HG03064 (cell line): ENCODE results near the gene RFTN1.

ENCODE experiments used
- ATAC-seq: cut with Tn5 transposase; IDR thresholded peaks from one replicate; pipeline ENCODE4 v1.9.1; 2021; ENCODE audit warnings: low read depth; ENCODE audit not compliant: unreplicated experiment

The RFTN1 gene

DNA sequence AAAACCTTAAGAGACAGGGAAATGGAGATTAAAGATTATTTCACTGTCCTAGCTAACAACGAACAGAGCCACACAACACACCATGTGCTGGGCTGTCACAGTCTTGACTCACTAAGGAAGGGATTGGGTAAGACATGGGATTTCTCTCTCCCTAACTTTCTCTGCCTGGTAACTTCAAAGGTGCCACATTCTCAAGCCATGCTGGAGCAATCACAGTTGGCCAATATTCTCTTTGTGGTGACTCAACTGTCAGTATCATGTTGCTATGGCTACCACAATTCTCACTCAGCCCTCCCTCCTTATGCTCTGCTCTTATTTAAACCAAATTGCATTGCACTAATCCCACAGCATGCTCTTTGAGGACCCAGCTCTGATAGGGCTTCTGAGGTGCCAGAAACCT is 174.5 kb downstream of the RFTN1 start:
- no peak for ATAC-seq

DNA sequence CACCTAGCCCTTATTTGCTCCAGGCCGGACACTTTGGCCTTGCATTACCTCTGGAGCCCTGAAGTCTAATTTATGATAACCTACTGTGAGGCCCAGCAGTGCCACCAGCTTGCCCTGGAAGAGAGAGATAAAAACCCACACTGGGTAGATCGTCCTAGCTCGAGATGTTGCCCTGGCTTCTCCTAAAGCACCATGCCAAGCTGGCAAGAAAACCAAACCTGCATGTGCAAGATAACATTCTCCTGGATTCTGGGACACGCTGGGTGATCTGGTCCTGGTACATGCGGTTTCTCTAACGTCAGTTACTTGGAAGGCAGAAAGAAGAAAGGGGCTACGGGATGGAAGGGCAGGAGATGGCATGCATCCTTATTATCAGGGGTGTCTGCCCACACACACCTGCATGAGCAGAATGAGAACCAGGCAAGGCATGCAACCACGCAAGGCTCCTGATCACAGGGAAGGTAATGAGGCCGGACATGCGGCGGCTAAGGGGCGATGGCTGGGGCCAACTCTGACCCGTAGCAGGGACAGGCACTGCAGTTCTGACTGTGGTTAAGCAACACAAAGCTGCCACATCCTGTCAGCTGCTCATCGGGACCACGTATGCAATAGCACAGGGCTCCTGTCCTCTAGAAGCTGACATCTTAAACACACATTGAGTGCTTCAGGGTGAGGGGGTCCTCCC is 175.5 kb downstream of the RFTN1 start:
- ATAC-seq, result peak; percentile 96

DNA sequence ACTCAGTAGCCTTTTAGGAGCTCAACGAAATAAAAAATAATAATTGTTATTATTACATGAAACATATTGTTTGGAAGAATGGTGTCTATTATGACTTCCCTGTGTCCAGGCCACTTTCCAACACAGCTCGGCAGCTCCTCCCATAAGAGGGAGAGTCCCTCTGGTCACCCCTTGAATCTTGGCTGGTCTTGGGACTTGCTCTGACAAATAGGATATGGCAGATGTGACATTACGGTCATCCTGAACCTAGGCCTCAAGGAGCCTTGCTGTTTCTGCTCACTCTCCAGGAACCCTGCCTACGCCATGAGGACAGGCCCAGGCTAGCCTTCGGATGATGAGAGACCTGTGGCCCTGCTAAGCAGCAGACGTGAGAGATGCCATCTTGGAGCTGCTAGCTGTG is 176.7 kb downstream of the RFTN1 start:
- ATAC-seq, result no peak

DNA sequence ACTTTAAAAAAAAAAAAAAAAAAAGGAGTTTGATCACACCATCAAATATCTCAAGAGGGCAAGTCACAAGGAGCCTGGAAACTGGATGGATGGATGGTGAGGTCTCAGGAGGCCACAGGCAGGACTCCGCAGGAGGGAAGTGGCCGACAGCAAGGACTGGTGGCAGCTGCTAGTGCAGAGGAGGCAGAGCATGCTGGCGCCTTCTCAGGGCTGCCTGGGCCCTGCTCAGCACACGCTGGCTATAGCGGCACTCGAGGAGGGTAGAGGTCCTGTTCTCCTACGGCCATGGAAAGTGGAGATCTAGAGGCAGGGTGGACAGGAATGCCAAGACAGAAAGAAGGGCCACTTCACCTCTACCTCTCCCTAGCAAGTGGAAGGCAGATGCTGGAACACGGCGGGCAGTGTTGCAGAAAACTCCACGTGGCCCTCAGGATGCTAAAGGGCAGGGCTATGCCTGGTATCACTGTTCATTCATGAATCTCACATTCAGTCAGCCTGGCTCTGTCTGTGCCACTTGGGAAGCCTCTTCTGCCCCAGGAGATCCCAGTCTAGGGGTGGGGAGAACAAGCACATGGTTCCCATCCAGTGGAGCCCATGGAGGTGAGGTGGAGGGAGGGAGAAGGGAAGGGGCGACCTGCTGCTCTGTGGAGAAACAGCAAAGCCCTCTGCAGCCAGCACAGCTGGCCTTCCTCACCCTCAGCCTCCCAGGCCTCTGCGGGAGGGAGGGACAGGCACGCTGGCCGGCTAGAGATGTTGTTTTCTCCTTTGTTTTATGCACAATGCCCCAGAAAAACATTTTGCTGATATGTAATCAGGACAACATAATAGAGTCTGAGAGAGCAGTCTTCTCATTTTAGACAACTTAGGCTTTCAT is 177.5 kb downstream of the RFTN1 start:
- ATAC-seq, result no peak

DNA sequence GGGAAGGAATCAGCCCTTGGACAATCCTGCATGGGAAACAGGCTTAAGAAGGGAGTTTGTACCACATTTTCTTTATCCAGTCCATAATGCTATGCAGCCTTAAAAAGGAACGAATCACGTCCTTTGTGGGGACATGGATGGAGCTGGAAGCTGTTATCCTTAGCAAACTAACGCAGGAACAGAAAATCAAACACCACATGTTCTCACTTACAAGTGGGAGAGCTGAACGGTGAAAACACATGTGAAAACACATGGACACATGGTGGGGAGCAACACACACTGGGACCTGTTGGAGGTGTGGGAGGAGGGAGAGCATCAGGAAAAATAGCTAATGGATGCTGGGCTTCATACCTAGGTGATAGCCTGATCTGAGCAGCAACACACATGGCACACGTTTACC is 178.2 kb downstream of the RFTN1 start:
- ATAC-seq, result no peak

DNA sequence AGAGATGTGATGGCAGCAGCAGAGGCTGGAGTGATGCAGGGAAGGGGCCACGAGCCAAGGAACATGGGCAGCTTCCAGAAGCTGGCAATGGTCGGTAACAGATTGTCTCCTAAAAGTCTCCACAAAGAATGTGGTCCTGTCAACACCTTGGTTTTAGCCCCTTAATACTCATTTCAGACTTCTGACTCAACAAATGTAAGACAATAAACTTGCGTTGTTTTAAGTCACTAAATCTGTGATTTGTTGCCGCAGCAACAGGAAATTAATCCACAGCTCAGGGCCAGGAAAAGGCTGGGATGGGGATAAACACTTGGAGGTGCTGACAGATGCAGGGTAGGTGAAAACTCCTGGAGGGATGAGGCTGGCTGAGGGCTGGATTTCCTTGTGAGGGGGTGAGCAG is 178.6 kb downstream of the RFTN1 start:
- ATAC-seq, result no peak

DNA sequence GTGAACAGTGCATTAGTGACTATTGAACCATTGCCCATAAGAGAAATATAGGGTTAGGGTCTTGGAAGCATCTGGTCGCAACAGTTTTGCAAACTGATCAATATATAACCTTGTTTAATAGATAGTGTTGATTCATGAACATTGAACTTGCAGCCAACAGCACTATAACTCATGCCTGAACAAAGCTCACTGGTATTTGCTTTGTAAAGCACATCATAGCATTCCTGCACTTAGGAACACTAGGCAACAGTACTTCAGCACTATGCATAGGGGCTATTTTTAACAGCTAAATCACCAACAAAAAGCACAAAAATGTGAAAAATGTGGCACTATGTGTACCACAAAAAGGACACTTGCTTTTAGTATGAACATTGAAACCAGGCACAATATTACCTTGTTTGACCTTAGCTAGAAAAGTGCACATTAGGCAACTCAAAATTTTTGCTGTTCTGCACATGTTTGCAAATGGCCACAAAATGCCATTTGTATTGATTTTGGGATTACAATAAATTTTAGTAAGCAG is 180.5 kb downstream of the RFTN1 start:
- ATAC-seq, result no peak

DNA sequence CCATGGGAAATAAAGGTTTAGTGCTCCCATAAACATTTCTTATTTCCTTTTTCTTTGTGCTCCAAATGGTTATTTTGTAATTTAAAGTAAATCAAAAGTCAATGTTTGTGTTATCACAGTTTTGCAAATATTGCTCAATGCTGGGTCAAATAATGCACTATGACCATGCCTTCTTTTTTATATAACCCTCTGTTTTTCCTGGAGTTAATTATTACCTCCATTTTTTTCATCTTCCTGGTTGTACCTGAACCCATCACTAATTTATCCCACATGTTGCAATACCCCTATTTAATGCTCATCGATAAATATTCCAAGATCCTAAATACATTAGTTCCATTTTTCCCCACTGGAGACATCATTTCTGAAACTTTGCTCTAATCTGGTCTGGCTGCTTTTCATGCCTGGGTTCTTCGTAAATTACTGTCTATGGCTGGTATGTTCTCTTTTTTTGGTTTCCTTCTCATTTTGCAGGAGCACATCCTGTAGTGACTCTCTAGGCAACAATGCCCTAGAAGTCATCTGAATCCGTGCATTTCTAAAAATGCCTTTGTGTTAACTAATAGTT is 182.1 kb downstream of the RFTN1 start:
- ATAC-seq, result no peak

DNA sequence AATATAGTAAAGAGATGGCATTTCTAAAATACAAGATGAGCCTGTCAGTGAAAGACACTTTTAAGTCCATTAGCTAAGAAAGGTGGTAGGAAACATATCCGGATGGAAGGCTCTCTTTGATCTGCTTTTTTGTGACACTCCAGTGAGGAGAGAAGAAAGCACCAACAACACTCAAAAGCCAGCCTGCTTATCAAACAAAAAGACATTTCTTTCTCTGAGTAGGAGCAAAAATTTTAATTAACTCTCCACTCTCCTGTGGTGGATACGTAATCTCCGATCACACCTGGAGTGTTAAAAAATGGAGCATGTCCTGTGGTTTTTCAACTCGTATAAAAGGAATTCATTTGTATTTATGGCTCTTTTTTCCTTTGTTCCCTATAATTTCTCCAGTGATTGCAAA is 183.1 kb downstream of the RFTN1 start:
- no peak for ATAC-seq

DNA sequence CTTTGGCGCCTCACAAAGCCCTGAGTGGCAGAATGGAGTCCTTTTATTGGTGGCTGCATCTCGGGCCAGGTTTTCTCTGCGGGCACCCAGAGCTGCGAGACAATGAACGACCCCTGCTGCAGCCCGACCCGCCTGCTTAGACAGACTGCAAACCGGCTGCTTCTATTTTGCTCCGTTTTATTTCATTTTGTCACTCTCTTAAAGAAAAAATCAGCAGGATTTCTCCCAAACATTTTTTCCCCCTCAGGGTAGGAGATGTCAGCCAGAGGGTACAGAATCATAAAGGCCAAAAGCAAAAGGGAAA is 183.7 kb downstream of the RFTN1 start:
- ATAC-seq, result no peak

DNA sequence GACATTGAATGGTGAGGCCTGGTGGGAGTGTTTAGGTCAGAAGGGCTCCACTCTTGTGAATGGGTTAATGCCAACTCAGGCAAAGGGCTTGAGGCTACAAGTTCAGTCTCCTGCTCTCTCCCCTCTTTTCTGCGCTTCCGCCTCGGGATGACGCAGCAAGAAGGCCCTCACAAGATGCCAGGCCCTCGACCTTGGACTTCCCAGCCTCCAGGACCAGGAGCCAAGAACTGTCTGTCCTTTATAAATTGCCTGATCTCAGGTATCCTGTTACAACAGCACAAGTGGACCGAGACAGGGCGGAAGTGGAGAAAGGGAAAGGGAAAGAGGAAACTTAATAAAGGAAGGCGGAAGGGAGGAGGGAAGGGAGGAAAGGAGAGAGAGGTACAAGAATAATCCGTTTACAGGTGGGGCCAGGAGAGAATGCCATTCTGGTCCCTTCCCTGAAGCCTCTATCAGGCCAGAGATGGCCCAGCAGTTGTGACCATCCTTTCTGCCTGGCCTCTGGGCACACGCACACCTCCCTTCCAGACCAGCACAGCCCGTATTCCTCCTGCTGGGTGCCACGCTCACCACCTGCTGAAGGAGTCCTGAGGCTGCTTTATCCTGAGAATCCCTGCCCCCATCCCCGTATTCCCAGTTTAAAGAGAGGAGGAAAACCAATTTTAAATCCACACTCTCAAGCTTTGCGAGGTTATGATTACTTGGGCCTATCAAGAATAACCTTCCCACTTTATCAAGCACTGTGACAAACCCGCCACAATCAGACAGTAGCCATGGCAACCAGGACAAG is 184.3 kb downstream of the RFTN1 start:
- ATAC-seq, result no peak

DNA sequence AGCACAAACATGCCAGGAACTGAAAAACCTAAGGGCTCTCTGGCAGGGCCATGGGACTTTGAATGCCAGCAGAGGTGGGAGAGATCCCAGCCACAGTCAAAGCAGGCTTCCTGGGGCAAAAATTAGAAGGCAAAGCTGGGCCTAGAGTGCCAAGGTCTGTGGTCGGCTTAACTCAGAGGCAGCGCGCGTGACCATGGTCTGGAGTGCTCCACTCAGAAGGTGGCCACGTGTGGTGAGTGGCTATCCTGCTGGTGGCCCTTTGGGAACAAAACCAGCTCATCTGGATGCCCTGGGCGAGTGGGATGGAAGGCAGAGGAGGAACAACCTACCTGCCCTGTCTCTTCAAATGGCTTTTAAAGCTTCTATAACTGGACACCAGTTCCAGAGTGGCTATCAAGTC is 185.4 kb downstream of the RFTN1 start:
- no peak for ATAC-seq

DNA sequence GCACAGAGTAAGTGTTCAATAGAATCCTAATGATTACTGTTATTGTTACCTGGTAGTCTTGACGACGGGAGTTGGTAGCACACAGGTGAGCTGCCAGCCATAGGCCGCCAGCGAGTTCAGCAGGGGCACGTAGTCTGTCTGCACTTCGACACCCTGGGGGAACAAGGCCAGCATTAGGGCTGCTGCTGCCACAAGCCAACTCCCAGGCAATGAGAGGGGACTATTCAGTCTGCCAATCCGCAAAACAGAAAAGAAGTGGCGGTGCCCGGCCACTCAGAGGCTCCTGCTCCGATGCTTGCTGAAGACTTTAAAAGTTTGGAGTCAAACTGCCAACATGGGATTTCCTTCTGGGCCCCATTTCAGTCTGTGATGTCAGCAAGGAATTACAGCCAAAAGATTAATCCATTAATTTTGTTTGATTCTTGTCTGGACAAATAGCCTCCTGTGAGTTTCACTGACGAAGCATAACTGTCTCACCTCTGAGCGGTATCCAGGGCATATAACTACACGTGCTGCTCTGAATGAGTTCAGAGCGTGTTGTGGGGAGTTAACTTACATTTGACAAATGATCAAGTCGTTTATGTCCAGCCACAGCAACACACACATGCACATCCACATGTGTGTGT is 186.7 kb downstream of the RFTN1 start:
- ATAC-seq, result no peak

DNA sequence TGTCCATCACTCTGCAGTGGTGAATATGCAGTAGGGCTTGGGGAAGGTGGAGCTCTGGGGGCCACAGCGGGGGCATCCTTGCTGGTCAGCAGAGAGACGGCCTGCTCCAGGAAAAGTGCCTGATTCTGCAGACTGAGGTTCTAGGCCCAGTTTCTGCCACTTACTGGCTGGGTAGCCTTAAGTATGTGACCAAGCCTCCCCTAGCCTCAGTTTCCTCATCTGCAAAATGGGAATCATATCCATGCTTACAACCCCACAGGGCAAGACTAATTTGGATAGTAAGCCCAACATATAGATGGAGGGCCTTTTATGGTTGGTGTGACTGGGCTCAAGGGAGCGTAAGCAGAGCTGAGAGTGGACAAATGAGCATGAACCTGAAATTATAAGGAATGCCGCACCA is 187.6 kb downstream of the RFTN1 start:
- no peak for ATAC-seq

DNA sequence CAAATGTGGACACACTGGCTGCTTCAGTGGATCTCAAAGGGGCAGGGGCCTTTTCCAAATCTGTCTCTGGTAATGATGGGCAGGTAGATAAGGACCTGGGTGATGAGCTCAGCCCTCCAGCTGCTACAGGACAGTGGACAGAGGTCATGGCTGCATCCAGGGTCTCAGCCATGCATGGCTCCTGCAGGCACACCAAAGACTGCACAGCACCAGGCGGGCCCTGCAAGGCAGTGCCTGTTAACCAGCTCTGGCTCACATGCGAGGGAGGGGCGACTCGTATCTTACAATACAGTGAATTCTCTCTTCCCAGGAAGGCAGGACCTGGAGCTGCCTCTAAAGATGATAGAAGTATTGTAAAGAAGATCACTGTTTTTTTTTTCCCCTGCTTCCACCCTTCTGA is 189.8 kb downstream of the RFTN1 start:
- ATAC-seq, result no peak

DNA sequence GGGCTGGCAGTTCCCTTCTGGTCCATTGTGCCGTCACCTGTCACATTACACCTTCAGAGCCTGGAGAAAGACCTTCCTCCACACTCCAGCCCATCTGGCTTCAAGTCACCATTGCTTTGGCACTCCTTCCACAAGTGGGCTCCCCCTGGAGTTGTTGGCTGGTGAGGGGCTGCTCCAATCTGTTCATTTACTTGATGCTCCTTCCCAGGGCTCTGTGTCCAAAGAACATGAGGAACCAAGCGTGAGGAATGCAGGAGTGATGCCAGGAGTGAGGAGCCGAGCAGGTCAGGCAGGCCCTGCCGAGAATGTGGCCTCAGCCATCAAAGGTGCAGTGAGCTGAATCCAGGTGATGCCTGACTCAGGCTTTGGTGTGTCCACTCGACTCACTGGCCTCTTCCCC is 191.3 kb downstream of the RFTN1 start:
- ATAC-seq, result no peak

DNA sequence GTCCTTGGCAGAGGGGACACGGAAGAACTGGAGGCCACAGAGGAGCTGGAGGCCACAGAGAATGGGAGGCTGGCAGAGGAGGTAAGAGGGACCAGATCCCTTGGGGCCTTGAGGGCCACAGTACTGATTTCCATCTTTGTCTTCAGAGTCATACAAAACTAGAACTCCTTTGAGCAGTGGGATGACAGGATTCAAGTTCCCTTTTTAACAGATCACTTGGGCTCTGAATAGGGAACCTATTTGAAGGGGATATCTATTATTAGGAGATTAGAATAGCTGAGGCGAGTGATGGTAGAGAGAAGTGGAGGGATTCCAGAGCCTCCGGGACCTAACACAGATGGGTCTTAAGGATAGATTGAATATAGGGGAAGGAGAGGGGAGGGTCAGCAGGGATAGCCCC is 192.8 kb downstream of the RFTN1 start:
- no peak for ATAC-seq

DNA sequence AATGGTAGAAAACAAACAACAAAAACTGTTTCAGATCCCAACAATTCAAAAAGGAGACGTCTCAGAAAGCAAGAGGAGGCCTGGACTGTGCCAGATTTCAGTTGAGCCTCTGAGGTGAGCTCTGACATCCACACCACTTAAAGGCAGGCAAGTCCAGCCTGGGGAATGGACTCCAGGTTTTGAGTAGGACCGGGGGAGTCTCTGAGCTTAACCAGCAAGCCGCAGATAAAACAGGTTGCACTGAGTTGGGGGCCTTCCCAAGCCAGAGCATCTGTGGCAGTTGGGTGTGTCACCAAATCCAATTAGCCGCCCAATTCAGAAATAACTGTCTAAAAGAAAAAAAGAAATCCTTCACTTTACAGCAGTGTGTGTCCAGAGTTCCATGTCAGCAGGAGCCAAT is 193.8 kb downstream of the RFTN1 start:
- no peak for ATAC-seq

DNA sequence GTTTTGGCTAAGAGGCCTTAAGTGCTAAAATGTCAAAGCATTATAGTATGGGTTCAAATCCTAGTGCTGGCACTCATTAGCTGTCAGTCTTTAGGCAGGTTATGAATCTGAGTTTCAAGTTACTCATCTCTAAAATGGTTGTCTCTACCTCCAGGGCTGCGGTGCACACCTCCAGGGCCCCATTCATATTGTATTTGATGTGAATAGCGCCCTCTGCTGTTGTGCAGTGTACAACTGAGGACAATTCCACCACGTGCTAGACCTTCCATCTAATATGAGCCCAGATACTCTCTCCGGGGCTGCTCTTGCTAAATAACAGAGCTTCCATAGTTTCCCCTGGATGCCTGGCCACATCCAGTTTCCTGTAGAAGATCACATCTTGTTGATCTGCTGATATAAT is 194.2 kb downstream of the RFTN1 start:
- ATAC-seq, result no peak

DNA sequence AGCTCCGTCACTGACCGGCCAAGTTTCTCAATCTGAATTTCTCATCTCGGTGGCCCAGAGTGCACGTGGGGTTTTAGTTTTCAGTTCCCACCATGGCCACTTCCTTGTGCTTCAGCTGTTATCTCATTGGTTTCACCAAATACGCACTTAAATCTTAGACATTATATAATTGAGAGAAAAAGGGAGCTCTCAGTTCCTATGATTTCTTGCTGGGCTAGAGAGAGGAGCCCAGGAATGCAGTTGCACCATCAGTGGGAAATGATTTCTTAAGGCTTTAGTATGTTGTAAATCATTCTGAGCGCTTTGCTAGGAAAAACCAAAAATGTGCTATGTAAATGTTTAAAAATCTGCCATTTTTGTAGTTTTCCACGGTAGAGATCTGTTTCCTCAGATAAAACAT is 195.3 kb downstream of the RFTN1 start:
- ATAC-seq, result no peak

DNA sequence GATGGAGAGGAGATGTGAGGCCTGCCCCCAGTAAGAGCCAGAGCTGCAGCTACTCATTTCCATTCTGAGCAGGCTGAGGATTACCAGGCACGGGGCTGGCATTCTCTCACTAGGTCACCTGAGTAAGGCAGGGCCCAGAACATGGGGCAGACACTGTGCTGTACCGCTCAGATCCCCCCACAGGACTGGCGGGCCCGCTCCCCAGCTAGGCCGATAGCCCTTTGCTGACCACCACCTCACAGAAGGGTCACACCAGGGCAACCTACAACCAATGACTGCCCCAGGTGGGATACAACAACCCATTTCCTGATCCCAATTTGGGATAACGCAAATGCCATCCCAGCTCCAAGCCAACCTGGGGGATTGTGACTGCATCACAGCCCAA is 195.9 kb downstream of the RFTN1 start:
- no peak for ATAC-seq
